Colonic mucosa (tissue), 4 donors: ENCODE measurements around the gene PPL. TPM values are rescaled to one million over a fixed set of nuclear protein-coding genes. Genes with fewer than 3 reads are reported as not detected.

Experiments used
- DNase-seq: peaks from one replicate; pipeline ENCODE4 v3.0.0-alpha.2; 2020
- H3K27ac ChIP-seq: fragments of 200-600 bp; one replicate; pipeline ENCODE4 v1.8.0; 2021
- H3K27me3 ChIP-seq: fragments of 200-600 bp; one replicate; pipeline ENCODE4 v1.8.0; 2021
- H3K36me3 ChIP-seq: fragments of 200-600 bp; one replicate; pipeline ENCODE4 v1.8.0; 2021
- H3K4me1 ChIP-seq: fragments of 200-600 bp; one replicate; pipeline ENCODE4 v1.8.0; 2021; ENCODE audit warnings: mild to moderate bottlenecking
- H3K4me3 ChIP-seq: fragments of 200-600 bp; one replicate; pipeline ENCODE4 v1.8.0; 2021
- H3K9ac ChIP-seq, 2 donors: one replicate each; pipeline ENCODE4 v1.7.0; 2013; ENCODE audit warnings: control low read depth in 2 of 2, low read depth in 2 of 2, low read length in 2 of 2
- H3K9me3 ChIP-seq: fragments of 200-600 bp; one replicate; pipeline ENCODE4 v1.8.0; 2021
- CTCF ChIP-seq: fragments of 200-600 bp; IDR thresholded peaks from one replicate; pipeline ENCODE4 v1.8.0; 2022; ENCODE audit warnings: antibody characterized with exemption, mild to moderate bottlenecking
- intact Hi-C: fragments of 100-400 bp; cut with DNase I; formaldehyde crosslinking; loops from one replicate; pipeline ENCODE4 v1.14.1; 2022
- total RNA-seq, 2 donors: library from RNA; stranded (reverse); fragmentation: NEBNext Ultra II Directional in 1 of 2; extraction: Animal tissue kit (Norgen Biotek cat#: 25700) in 1 of 2; gene quantifications; one replicate each; pipeline ENCODE4 v1.2.1, GENCODE V29; 2021
- donor health status: healthy.
- donor health status: DM: no; HTN: no; CAD: no.
- donor health status: DM: no; HTN: no; CAD: no.

PPL gene
- total RNA-seq, 2 donors from 2014 or later, result 11.5 to 14.1 TPM

DNA sequence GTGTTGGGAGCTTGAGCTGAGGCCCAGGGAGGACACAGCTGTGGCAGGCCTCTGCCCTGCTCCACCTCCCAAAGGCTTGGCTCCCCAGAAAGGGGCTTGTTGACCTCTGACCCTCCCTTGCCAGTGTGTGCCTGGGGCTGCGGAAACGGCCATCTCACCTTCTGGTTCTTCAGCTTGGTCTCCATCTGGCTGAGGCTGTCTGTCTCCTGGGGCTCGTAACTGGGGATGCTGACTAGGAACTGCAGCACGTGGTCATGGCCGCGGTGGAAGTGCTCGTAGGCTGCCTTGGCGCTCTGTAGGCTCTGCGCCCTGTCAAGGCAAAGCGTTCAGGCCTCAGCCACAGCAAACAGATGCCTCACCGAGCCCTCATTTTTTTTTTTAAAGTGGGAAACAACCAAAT, 46.9 kb downstream of the PPL start:
- peaks cover 8% of the 10 kb centered on the region for H3K36me3 ChIP-seq

DNA sequence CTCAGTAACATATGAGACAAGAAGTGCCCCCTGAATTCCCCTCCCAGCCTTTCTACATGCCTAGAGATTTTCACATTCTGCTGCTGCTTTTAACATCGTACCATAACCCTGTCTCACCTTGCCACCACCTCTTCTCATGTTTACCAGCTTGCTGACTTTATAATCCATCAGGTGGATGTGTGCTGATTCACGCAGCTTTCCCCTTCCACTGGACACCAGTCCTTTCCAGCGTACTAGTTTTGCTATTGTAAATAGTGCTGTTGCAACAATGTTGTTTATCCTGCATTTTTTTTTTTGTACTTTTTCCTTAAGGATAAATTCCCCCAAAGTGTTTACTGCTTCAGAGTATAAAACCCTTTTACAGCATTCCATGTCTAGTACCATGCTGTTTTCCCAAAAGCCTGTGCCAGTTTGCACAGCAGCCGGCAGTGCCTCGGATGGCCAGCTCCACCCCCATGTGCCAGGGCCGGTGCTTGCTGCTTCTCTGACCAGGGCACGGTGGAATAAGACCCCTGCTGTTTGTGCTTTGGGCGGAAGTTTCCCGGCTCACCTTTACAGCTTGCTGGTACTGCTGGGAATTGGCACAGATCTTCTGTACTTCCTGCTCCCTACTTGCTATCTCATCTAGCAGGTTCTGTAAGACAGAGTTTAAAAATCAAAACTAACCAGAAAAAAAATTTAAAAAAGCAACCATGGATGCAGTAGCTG, 48.4 kb downstream of the PPL start:
- no peak overlapping the region for H3K4me3 ChIP-seq

More for the DNA sequence above, 46.9 kb downstream of the PPL start:
- intact Hi-C loops, result no loop called here
- Histone ChIP-seq H3K4me3 (no peak overlapping the region), H3K27me3 (no peaks in the 10 kb centered on the region), H3K4me1 (no peaks in the 10 kb centered on the region), H3K27ac (no peak overlapping the region), H3K9me3 (no peaks in the 10 kb centered on the region), H3K9ac (no peak overlapping the region)
- no peak for DNase-seq
- no peak for TF ChIP-seq CTCF

GRCh38 chr16:4886151-4886550, 50.8 kb downstream of the PPL start:
- H3K9me3 ChIP-seq, result no peaks in the 10 kb centered on the region
- no peak for DNase-seq
- peaks cover 18% of the 10 kb centered on the region for H3K36me3 ChIP-seq
- H3K4me1 ChIP-seq, result no peaks in the 10 kb centered on the region
- H3K27ac ChIP-seq, result no peak overlapping the region
- intact Hi-C loops, result no loop called here
- no peak overlapping the region for H3K4me3 ChIP-seq
- no peak for TF ChIP-seq CTCF
- H3K27me3 ChIP-seq, result no peaks in the 10 kb centered on the region
- no peak overlapping the region for H3K9ac ChIP-seq

More for the DNA sequence above, 48.4 kb downstream of the PPL start:
- Histone ChIP-seq H3K27ac (no peak overlapping the region), H3K27me3 (no peaks in the 10 kb centered on the region), H3K9ac (no peak overlapping the region), H3K9me3 (no peaks in the 10 kb centered on the region), H3K4me1 (no peaks in the 10 kb centered on the region), H3K36me3 (peaks cover 13% of the 10 kb centered on the region)
- intact Hi-C loops, result no loop called here
- no peak for DNase-seq
- no peak for TF ChIP-seq CTCF

DNA sequence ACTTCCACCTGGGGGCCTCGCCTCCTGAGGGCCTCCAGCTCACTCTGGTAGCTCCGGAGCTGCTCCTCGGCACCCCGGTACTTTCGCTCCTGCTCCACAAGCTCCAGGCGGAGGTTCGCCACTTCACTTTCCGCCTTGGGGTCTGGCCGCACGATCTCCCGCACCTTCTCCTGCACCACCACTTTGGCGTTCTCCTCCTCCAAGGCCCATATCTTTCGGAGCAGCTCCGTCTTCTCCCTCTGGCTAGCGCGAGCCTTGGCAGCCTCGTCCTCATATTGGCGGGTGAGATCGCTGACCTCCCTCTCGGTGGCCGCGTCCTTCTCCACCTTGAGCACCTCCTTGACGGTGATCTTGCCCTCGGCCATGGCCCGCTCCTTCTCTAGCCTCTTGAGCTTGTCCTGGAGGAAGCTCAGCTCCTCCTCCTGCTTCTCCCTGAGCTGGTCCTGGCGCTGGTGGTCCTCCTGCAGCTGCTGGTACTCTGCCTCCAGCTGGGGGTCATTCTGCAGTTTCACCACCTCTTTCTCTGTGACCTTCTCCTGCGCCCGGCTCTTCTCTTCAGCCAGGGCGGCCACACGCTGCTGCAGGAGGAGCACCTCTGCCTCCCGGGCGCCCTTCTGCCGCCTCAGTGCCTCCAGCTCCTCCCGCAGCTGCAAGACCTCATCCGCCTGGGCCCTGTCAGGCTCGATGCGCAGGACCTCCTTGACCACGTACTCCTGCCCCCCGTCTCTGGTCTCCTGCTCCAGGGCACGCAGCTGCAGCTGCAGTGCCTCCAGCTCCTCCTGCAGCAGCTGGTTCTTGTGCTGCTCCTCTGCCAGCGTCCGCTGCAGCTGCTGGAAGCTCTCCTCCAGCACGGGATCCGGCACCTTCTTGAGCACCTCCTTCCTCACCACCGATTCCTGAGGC, 51.7 kb downstream of the PPL start:
- TF ChIP-seq CTCF, result no peak
- Histone ChIP-seq H3K9ac (no peak overlapping the region), H3K4me1 (no peaks in the 10 kb centered on the region), H3K36me3 (peaks cover 26% of the 10 kb centered on the region), H3K9me3 (no peaks in the 10 kb centered on the region), H3K27ac (no peak overlapping the region), H3K4me3 (no peak overlapping the region), H3K27me3 (no peaks in the 10 kb centered on the region)
- DNase-seq, result no peak
- intact Hi-C loops, result no loop called here

DNA sequence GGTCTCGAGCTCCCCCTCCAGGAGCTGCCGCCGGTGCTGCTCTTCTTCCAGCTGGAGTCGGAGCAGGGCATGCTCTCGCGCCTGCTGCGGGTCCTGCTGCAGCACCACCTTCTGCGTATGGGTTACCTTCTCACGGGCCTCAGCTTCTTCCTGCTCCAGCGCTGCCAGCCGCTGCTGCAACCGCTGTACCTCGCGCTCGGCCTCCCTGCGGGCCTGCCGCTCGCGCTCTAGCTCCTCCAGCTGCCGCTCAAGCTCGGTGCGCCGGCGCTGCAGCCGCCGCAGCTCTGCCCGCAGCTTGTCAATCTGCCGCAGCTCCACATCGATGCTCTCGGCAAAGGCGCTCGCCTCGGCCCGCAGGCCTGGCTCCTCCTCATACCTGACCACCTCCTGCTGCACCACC, 52.7 kb downstream of the PPL start:
- intact Hi-C loops, result no loop called here
- H3K9ac ChIP-seq, result no peak overlapping the region
- H3K4me3 ChIP-seq, result no peak overlapping the region
- no peaks in the 10 kb centered on the region for H3K9me3 ChIP-seq
- no peak overlapping the region for H3K27ac ChIP-seq
- H3K27me3 ChIP-seq, result no peaks in the 10 kb centered on the region
- peaks cover 27% of the 10 kb centered on the region for H3K36me3 ChIP-seq
- TF ChIP-seq CTCF, result no peak
- DNase-seq, result no peak
- no peaks in the 10 kb centered on the region for H3K4me1 ChIP-seq
